GM12874 (cell line): ENCODE measurements around the gene SLX4.

Source experiments
- TF ChIP-seq, protein P1 (sequence below): IDR thresholded peaks from 2 replicates; pipeline ENCODE4 v1.5.1; 2011; ENCODE audit warnings: low read depth, mild to moderate bottlenecking, control low read depth, low read length, moderate library complexity; ENCODE audit not compliant: insufficient read depth

SLX4 gene

DNA sequence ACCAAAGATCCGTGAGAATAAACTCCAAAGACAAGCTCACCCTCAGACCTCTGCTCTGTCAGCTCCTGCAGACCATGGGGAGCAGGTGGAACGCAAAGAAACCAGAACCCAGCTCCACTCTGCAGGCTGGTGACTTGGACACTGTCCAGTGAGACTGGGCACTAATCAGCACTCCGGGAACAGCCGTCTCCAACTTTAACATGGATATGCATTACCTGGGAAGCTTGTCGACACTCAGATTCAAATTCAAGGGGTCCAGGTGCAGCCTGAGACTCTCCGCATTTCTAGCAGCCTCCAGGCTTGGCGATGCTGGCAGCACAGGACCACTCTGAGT lies 9.1 kb downstream of the SLX4 start:
- TF ChIP-seq, protein P1, sequence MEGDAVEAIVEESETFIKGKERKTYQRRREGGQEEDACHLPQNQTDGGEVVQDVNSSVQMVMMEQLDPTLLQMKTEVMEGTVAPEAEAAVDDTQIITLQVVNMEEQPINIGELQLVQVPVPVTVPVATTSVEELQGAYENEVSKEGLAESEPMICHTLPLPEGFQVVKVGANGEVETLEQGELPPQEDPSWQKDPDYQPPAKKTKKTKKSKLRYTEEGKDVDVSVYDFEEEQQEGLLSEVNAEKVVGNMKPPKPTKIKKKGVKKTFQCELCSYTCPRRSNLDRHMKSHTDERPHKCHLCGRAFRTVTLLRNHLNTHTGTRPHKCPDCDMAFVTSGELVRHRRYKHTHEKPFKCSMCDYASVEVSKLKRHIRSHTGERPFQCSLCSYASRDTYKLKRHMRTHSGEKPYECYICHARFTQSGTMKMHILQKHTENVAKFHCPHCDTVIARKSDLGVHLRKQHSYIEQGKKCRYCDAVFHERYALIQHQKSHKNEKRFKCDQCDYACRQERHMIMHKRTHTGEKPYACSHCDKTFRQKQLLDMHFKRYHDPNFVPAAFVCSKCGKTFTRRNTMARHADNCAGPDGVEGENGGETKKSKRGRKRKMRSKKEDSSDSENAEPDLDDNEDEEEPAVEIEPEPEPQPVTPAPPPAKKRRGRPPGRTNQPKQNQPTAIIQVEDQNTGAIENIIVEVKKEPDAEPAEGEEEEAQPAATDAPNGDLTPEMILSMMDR, result no peak

DNA sequence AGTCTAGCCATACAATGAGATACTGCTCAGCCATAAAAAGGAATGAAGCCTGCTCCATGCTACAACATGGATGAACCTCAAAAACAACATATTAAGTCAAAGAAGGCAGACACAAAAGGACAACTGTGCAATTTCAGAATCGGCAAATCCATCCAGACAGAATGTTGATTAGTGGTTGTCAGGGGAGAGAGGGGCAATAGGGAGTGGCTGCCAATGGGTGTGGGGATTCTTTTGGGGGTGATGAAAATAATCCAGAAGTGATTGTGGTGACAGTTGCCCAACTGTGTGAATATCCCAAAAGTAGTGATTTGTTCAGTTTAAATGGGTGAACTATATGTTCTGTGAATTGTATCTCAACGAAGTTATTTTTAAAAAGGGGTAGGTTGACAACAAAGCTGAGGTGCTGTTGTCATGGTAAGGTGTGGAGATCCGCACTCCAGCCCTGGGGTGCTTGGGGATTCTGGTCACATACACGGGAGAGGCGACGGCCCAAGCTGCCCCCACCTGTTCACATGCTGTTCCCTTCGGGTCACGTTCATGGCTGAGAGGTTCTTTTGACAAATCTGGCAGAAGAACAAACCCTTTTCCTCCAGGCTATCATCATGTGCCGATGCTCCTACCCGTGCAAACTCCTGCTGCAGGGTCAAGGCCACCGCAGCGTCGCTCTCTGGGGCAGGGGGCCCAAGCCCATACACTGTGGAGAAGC lies 9.6 kb downstream of the SLX4 start:
- TF ChIP-seq, protein P1, result no peak

DNA sequence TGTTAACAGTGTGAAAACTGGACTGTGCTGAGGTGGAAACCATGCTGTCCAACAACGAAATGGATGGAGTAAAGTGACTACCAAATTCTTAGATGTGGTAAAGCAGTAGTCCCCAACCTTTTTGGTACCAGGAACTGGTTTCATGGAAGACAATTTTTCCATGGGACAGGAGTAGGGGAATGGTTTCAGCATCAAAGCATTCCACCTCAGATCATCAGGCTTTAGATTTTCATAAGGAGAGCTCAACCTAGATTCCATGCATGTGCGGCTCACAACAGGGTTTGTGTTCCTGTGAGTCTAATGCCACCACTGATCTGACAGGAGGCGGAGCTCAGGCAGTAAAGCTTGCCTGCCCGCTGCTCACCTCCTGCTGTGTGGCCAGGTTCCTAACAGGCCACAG lies 11.5 kb downstream of the SLX4 start:
- TF ChIP-seq, protein P1, result no peak

DNA sequence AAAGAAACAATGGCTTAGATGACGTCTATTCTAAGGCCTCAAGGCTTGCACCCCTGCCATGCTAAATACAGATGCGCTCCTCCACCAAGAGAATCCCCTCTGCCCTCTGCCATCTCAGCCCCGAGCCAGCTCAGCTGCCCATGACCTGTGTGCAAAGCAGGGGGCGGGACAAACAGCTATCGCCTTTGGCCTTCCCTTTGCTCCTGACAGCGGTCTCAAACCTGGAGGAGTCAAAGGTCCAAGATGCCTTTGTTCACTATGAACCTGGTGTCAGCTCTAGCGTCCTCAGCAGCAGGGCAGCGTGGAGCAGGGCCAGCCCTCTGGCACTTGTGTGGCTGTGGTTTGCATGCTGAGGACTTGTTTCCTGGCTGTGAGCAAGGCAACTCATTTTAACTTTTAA lies 12.3 kb downstream of the SLX4 start:
- TF ChIP-seq, protein P1, result no peak

DNA sequence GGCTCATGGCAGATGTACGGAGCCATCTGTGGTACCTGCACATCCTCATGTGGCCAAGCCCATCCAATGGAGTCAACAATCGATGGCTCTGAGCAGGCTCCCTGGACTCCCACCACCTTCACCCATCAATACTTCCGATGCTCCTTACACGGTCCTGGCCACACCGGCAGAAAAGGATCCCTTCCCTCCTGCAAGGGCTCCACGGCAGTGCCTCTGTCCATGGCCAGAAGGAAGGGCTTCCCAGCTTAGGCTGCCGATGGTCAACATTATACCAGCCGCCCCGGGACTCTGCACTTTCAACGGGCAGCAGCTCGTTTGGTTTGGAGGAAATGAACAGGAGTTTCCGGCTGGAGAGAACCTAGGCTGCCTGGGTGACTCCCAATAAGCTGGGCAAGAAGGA lies 13.2 kb downstream of the SLX4 start:
- TF ChIP-seq, protein P1, result no peak

DNA sequence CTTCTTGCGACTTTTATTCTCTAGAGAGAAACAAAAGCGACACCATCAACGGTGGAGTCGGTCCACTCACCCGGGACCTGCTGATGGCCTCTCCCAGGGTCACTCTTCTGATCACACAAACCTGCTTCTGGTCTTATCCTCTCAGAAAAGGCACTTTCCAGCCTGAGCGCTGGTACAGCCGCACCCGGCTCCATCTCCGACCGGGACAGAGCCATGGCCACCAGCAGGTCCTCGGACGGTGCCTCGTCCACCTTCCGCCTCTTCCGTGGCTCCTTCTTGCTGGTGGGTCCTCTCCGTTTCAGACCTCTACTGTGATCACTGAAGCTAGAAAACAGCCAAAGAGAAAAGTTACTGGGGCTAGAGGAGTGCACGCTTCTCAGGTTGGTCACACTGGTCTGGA lies 13.7 kb downstream of the SLX4 start:
- TF ChIP-seq, protein P1, result no peak

DNA sequence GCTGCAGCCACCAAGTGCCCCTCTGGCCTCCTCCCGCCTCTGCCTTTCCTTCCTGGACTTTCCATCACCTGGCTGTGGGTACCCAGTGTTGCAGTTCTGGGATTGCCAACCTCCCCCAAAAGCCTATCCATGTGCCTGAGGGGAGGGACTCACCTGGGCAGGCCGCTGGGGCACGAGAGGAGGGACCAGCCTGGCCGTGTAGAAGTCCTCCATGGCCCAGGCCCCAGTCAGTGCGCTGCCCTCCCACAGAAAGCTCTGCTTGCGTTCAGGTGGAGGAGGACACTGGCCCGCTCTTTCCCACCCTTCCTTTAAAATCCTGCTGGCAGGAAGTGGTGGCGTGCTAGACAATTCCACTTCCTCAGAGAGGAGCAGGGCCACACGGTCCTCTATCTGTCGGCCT lies 14.2 kb downstream of the SLX4 start:
- TF ChIP-seq, protein P1, result no peak
